ENCODE measurements around the gene SIRT2.
"Not testable (repeated sequence)": the region's sequence is repeated elsewhere in the genome, so short reads cannot be mapped to it uniquely, and the experiment has no call there.

Gene SIRT2

DNA sequence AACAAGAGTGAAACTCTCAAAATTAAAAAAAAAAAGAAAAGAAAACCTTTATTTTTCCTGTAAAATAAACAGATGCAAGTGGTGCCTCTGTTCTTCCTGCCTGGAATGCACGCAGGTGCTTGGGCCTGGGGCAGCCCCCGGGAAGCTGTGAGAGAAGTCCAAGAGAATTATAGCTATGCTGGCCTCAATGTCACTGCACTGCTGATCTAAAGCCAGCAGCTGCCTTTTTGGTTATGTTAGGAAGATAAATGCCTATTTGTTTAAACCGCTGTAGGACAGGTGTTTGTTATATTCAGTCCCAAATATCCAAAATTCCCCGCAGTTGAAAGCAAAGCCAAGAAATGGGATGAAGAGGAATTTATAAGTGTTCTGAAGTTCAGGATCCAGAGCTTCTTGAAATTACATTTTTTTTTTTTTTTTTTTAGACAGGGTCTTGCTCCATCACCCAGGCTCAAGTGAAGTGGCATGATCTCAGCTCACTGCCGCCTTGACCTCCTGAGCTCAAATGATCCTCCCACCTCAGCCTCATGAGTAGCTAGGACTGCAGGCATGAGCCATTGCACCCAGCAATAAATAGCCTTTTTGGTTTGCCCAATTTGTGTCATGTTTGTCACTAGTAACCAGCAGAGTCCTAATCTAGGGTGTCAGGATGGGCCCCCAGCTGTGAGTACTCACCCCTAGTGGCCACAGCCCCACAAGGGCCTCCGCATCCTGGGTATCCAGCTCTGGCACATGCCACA is 23.6 kb downstream of the SIRT2 start:
- Histone ChIP-seq H3K79me2 (ENCODE audit: insufficient read depth, low read length) (no peaks in the 10 kb centered on the region), H3K4me2 (ENCODE audit: low read depth, low read length, poor library complexity, severe bottlenecking) (no peak overlapping the region), H3K9me3 (ENCODE audit: insufficient read depth, low read length) (no peaks in the 10 kb centered on the region)

DNA sequence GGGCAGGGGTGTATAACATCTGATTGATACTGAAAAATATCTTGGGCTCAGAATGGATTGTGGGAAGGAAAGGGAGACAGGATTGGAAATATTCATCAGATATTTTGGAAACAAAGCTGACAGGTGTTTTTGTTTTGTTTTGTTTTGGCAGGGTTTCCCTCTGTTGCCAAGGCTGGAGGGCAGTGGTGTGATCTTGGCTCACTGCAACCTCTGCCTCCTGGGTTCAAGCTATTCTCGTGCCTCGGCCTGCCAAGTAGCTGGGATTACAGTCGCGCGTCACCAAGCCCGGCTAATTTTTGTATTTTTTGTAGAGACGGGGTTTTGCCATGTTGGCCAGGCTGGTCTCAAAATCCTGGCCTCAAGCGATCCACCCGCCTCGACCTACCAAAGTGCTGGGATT is 26.0 kb downstream of the SIRT2 start:
- H3K36me3 ChIP-seq (ENCODE audit: low read length); H3K9ac ChIP-seq (ENCODE audit: low read length); H3K4me3 ChIP-seq (ENCODE audit: insufficient read depth, low read length, poor library complexity, severe bottlenecking); H3K27ac ChIP-seq (ENCODE audit: low read depth, low read length); H4K20me1 ChIP-seq (ENCODE audit: low read depth, low read length); H3K27me3 ChIP-seq (ENCODE audit: low read length); H3K4me2 ChIP-seq (ENCODE audit: low read depth, low read length, poor library complexity, severe bottlenecking); H3K9me2 ChIP-seq (replicated peaks; ENCODE audit: insufficient read depth, low read length); H2AFZ ChIP-seq (ENCODE audit: low read depth, low read length, severe bottlenecking); H3K79me2 ChIP-seq (ENCODE audit: insufficient read depth, low read length); H3K9me3 ChIP-seq (ENCODE audit: insufficient read depth, low read length): not testable (repeated sequence)
- H3F3A ChIP-seq (ENCODE audit: insufficient read depth) = peaks cover 32% of the 10 kb centered on the region

More for the DNA sequence above, 23.6 kb downstream of the SIRT2 start:
- peaks cover 32% of the 10 kb centered on the region for H3F3A ChIP-seq (ENCODE audit: insufficient read depth)
- no peaks in the 10 kb centered on the region for H3K27me3 ChIP-seq (ENCODE audit: low read length)
- H3K36me3 ChIP-seq (ENCODE audit: low read length) = no peaks in the 10 kb centered on the region
- no peak overlapping the region for H3K4me3 ChIP-seq (ENCODE audit: insufficient read depth, low read length, poor library complexity, severe bottlenecking)
- no peak overlapping the region for H3K9ac ChIP-seq (ENCODE audit: low read length)
- H2AFZ ChIP-seq (ENCODE audit: low read depth, low read length, severe bottlenecking) = no peak overlapping the region
- H3K9me2 ChIP-seq (replicated peaks; ENCODE audit: insufficient read depth, low read length) = no peaks in the 10 kb centered on the region
- no peaks in the 10 kb centered on the region for H4K20me1 ChIP-seq (ENCODE audit: low read depth, low read length)
- H3K27ac ChIP-seq (ENCODE audit: low read depth, low read length) = no peak overlapping the region
- no peak for TF ChIP-seq EZH2phosphoT487 (conservative IDR thresholded peaks at IDR 0.05; ENCODE audit: low read length)
- TF ChIP-seq, protein P1, sequence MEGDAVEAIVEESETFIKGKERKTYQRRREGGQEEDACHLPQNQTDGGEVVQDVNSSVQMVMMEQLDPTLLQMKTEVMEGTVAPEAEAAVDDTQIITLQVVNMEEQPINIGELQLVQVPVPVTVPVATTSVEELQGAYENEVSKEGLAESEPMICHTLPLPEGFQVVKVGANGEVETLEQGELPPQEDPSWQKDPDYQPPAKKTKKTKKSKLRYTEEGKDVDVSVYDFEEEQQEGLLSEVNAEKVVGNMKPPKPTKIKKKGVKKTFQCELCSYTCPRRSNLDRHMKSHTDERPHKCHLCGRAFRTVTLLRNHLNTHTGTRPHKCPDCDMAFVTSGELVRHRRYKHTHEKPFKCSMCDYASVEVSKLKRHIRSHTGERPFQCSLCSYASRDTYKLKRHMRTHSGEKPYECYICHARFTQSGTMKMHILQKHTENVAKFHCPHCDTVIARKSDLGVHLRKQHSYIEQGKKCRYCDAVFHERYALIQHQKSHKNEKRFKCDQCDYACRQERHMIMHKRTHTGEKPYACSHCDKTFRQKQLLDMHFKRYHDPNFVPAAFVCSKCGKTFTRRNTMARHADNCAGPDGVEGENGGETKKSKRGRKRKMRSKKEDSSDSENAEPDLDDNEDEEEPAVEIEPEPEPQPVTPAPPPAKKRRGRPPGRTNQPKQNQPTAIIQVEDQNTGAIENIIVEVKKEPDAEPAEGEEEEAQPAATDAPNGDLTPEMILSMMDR (IDR thresholded peaks at IDR 0.05; ENCODE audit: insufficient read depth, low read length, poor library complexity, severe bottlenecking) = no peak

DNA sequence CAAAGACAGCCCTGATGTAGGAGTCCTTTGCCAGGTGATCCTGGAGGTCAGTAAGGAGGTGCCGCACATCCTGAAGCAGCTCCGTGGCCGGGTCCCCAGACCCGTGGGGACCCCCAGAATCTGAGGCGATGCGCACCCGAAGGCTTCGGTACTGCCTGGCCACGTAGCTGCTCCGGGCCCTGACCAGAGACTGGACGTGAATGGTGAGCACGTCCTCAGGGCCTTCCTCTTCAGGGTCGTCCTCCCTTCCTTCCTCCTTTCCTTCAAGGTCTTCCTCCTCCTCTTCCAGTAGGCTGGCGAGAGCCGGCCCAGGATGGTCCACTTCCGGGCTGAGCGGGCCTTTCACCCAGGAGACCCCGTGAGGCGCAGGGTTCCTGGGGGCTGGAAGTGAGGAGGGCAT is 28.8 kb downstream of the SIRT2 start:
- no peaks in the 10 kb centered on the region for H3K9me2 ChIP-seq (replicated peaks; ENCODE audit: insufficient read depth, low read length)
- H3K4me3 ChIP-seq (ENCODE audit: insufficient read depth, low read length, poor library complexity, severe bottlenecking) = peak overlapping the region; percentile 49
- H3F3A ChIP-seq (ENCODE audit: insufficient read depth) = peaks cover 34% of the 10 kb centered on the region
- H3K4me2 ChIP-seq (ENCODE audit: low read depth, low read length, poor library complexity, severe bottlenecking) = peak overlapping the region; percentile 74
- no peaks in the 10 kb centered on the region for H3K36me3 ChIP-seq (ENCODE audit: low read length)
- TF ChIP-seq, protein P1 (IDR thresholded peaks at IDR 0.05; ENCODE audit: insufficient read depth, low read length, poor library complexity, severe bottlenecking) = no peak
- TF ChIP-seq EZH2phosphoT487 (conservative IDR thresholded peaks at IDR 0.05; ENCODE audit: low read length) = no peak
- H3K9ac ChIP-seq (ENCODE audit: low read length) = peak overlapping the region; percentile 71
- peak overlapping the region; percentile 63; the same call in 1 of the 2 replicates for H3K27ac ChIP-seq (ENCODE audit: low read depth, low read length)
- H4K20me1 ChIP-seq (ENCODE audit: low read depth, low read length) = no peaks in the 10 kb centered on the region
- H3K27me3 ChIP-seq (ENCODE audit: low read length) = no peaks in the 10 kb centered on the region
- H3K79me2 ChIP-seq (ENCODE audit: insufficient read depth, low read length) = peaks cover 5% of the 10 kb centered on the region; the same call in 1 of the 2 replicates
- no peak overlapping the region for H2AFZ ChIP-seq (ENCODE audit: low read depth, low read length, severe bottlenecking)
- H3K9me3 ChIP-seq (ENCODE audit: insufficient read depth, low read length) = no peaks in the 10 kb centered on the region

DNA sequence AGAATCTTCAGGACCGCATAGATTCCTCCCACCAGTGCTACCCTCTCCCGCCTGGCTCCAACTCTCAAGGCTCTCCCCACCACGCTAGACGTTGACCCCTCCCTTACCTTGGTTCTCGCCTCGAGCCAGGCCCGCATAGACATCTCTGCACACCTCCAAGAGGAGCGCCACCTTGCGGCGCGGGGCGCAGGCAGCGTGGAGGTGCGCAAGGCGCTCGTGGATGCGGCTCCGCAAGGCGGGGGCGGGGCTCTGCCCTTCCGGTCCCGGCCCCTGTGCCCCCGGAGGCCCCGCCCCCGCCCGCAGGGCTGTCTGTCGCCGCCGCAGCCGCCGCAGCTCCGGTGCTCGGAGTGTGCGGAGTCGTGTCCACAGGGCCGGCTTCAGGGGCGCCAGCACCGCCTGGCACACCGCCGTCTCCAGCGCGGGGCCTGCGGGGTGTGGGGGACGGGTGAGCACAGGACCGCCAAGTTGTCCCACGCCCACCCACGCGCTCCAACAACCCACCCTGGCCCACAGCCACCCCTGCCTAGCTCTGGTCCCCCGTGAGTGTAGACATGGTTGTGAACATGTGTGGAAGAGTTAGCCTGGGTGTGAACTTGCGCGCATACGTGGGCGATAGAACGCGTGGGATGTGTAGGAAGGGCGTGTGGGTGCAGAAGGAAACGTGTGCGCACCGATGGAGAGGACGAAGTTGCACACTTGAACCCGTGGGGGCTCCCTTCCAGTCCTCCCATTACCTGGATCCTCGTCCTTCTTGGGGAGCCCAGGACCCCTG is 29.4 kb downstream of the SIRT2 start:
- no peaks in the 10 kb centered on the region for H3K9me3 ChIP-seq (ENCODE audit: insufficient read depth, low read length)
- no peaks in the 10 kb centered on the region for H4K20me1 ChIP-seq (ENCODE audit: low read depth, low read length)
- H3K27me3 ChIP-seq (ENCODE audit: low read length) = no peaks in the 10 kb centered on the region
- H3K4me2 ChIP-seq (ENCODE audit: low read depth, low read length, poor library complexity, severe bottlenecking) = peak overlapping the region; percentile 74
- no peaks in the 10 kb centered on the region for H3K36me3 ChIP-seq (ENCODE audit: low read length)
- peak overlapping the region; percentile 15 for H2AFZ ChIP-seq (ENCODE audit: low read depth, low read length, severe bottlenecking)
- H3K9ac ChIP-seq (ENCODE audit: low read length) = peak overlapping the region; percentile 71
- peaks cover 5% of the 10 kb centered on the region; the same call in 1 of the 2 replicates for H3K79me2 ChIP-seq (ENCODE audit: insufficient read depth, low read length)
- peak overlapping the region; percentile 82 for H3K27ac ChIP-seq (ENCODE audit: low read depth, low read length)
- H3K4me3 ChIP-seq (ENCODE audit: insufficient read depth, low read length, poor library complexity, severe bottlenecking) = peak overlapping the region; percentile 51
- TF ChIP-seq, protein P1 (IDR thresholded peaks at IDR 0.05; ENCODE audit: insufficient read depth, low read length, poor library complexity, severe bottlenecking) = peak; percentile 91
- TF ChIP-seq EZH2phosphoT487 (conservative IDR thresholded peaks at IDR 0.05; ENCODE audit: low read length) = no peak
- no peaks in the 10 kb centered on the region for H3K9me2 ChIP-seq (replicated peaks; ENCODE audit: insufficient read depth, low read length)
- H3F3A ChIP-seq (ENCODE audit: insufficient read depth) = peaks cover 39% of the 10 kb centered on the region
